ENCODE data around the gene JARID2.
A peak's percentile ranks its signal among the peaks of the same experiment; 100 is the strongest.

JARID2 gene

DNA sequence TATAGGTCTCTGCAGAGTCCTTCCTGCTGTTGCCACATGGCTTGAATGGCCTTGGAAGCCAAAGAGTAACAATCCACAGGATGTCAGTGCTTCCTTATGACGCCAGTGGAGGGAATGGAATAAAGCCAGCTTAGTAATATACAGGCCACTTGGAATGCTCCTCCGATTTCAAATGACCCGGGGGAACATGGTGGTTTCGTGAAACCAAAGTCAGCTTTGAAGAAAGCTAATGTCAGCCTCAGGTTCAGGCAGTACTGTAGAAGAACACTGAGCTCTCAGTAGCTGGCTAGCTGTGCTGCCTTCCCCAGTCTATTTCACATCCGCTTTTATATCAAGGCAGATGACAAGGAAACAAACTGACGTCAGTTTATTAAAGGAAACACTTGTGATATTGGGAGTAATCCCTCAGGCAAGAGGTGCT, 227.9 kb downstream of the JARID2 start:
- H3K27ac ChIP-seq (ENCODE audit: extremely low read depth, low read depth, low read length), result no peak overlapping the region
- ChIA-PET CTCF (interaction anchor here (0.6 to 5.4 kb wide), 4 partner anchors 11 to 120 kb away, joined by 3 to 21 read pairs (median 4); no protein-coding TSS in a partner anchor), POLR2A (no interaction called here)
- no peak overlapping the region for H3K4me3 ChIP-seq (ENCODE audit: low read depth, low read length)
- peaks cover 16% of the 10 kb centered on the region for H3K4me1 ChIP-seq (ENCODE audit: control insufficient read depth, insufficient read depth, low read length)
- H3K36me3 ChIP-seq (ENCODE audit: control insufficient read depth in 2 of 2, insufficient read depth in 1 of 2, low read length in 2 of 2), result peaks cover 5 to 37% of the 10 kb centered on the region in 2 experiments; a peak in 2 of 3 replicates
- TF ChIP-seq ZNF521 (tag by site-specific recombination; IDR thresholded peaks at IDR 0.05) (no peak), ZNF223 (tag by site-specific recombination; IDR thresholded peaks at IDR 0.05) (no peak), MYNN (tag by site-specific recombination; IDR thresholded peaks at IDR 0.05; ENCODE audit: borderline replicate concordance) (no peak), MZF1 (tag by site-specific recombination; IDR thresholded peaks at IDR 0.05; ENCODE audit: borderline replicate concordance) (no peak), ZNF664 (tag by site-specific recombination; IDR thresholded peaks at IDR 0.05) (no peak), BCL11B (tag by site-specific recombination; IDR thresholded peaks at IDR 0.05; ENCODE audit: low read depth) (no peak), ZNF423 (tag by site-specific recombination; IDR thresholded peaks at IDR 0.05) (no peak), ZNF514 (tag by site-specific recombination; IDR thresholded peaks at IDR 0.05) (no peak)
- TF ChIP-seq, protein P1, sequence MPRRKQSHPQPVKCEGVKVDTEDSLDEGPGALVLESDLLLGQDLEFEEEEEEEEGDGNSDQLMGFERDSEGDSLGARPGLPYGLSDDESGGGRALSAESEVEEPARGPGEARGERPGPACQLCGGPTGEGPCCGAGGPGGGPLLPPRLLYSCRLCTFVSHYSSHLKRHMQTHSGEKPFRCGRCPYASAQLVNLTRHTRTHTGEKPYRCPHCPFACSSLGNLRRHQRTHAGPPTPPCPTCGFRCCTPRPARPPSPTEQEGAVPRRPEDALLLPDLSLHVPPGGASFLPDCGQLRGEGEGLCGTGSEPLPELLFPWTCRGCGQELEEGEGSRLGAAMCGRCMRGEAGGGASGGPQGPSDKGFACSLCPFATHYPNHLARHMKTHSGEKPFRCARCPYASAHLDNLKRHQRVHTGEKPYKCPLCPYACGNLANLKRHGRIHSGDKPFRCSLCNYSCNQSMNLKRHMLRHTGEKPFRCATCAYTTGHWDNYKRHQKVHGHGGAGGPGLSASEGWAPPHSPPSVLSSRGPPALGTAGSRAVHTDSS (tag by site-specific recombination; IDR thresholded peaks at IDR 0.05), result no peak
- TF ChIP-seq, protein P2, sequence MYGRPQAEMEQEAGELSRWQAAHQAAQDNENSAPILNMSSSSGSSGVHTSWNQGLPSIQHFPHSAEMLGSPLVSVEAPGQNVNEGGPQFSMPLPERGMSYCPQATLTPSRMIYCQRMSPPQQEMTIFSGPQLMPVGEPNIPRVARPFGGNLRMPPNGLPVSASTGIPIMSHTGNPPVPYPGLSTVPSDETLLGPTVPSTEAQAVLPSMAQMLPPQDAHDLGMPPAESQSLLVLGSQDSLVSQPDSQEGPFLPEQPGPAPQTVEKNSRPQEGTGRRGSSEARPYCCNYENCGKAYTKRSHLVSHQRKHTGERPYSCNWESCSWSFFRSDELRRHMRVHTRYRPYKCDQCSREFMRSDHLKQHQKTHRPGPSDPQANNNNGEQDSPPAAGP (tag by site-specific recombination; IDR thresholded peaks at IDR 0.05), result no peak
- TF ChIP-seq, protein P3, sequence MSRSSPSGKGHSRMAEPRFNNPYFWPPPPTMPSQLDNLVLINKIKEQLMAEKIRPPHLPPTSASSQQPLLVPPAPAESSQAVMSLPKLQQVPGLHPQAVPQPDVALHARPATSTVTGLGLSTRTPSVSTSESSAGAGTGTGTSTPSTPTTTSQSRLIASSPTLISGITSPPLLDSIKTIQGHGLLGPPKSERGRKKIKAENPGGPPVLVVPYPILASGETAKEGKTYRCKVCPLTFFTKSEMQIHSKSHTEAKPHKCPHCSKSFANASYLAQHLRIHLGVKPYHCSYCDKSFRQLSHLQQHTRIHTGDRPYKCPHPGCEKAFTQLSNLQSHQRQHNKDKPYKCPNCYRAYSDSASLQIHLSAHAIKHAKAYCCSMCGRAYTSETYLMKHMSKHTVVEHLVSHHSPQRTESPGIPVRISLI (tag by site-specific recombination; IDR thresholded peaks at IDR 0.05), result no peak
- H3K9me3 ChIP-seq (ENCODE audit: control insufficient read depth, insufficient read depth, low read depth, low read length), result no peaks in the 10 kb centered on the region

DNA sequence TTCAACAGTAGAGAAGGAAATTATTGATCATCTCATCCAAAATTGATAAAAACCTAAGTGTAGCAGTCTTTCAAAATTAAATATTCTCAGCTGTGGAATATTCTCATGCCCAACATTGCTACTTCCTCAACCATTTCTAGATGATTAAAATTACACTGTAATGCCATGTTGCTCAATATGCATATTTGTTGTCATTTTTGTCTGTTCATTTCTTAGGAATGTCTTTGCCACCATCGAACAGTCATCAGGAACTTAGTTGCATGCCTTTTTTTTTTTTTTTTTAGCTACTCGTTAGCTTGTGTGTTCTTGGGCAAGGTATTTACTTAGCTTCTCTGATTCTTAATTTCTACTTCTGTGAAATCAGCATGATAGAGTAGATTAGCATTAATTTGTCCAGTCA, 228.3 kb downstream of the JARID2 start:
- H3K36me3 ChIP-seq (ENCODE audit: control insufficient read depth in 2 of 2, insufficient read depth in 1 of 2, low read length in 2 of 2), result peaks cover 5 to 34% of the 10 kb centered on the region in 2 experiments; a peak in 2 of 3 replicates
- CTCF ChIA-PET, result interaction anchor here (0.6 to 5.4 kb wide), 4 partner anchors 11 to 120 kb away, joined by 3 to 21 read pairs (median 4); no protein-coding TSS in a partner anchor
- H3K4me3 ChIP-seq (ENCODE audit: low read depth, low read length), result no peak overlapping the region
- no peaks in the 10 kb centered on the region for H3K9me3 ChIP-seq (ENCODE audit: control insufficient read depth, insufficient read depth, low read depth, low read length)
- no peak overlapping the region for H3K27ac ChIP-seq (ENCODE audit: extremely low read depth, low read depth, low read length)
- H3K4me1 ChIP-seq (ENCODE audit: control insufficient read depth, insufficient read depth, low read length), result peaks cover 16% of the 10 kb centered on the region
- POLR2A ChIA-PET, result no interaction called here
- no peak for TF ChIP-seq GLIS1 (tag by site-specific recombination; IDR thresholded peaks at IDR 0.05)
- TF ChIP-seq HOXA7 (CRISPR knock-in tag; IDR thresholded peaks at IDR 0.05; ENCODE audit: borderline replicate concordance), result no peak
- no peak for TF ChIP-seq ZNF707 (tag by site-specific recombination; IDR thresholded peaks at IDR 0.05)
- no peak for TF ChIP-seq PRDM1 (tag by site-specific recombination; IDR thresholded peaks at IDR 0.05)

DNA sequence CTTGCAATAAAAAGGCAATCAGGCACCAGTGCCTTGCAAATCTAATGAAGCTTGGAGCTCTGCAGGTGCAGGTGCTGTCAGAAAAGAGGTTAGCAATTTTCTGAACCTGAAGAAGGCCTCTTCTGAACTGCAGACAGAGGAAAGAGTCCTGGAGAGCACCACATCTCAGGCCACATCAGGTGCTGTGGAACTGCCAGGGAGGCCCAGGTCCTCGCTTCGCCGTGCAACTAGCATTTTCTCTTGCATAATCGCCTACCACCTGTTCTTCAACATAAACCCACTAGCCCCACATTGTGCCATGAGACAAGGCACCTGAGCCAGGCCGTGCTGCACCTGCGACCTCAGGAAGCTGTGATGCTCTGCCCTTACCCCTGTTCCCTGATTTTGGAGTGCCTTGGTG, 229.4 kb downstream of the JARID2 start:
- ChIA-PET POLR2A (no interaction called here), CTCF (interaction anchor here (0.6 to 5.4 kb wide), 6 partner anchors 10 to 1440 kb away, joined by 3 to 21 read pairs (median 4); no protein-coding TSS in a partner anchor)
- H3K36me3 ChIP-seq (ENCODE audit: control insufficient read depth in 2 of 2, insufficient read depth in 1 of 2, low read length in 2 of 2), result peaks cover 0 to 25% of the 10 kb centered on the region in 2 experiments; a peak in 1 of 3 replicates
- no peaks in the 10 kb centered on the region for H3K9me3 ChIP-seq (ENCODE audit: control insufficient read depth, insufficient read depth, low read depth, low read length)
- TF ChIP-seq ZNF514 (tag by site-specific recombination; IDR thresholded peaks at IDR 0.05) (no peak), MZF1 (tag by site-specific recombination; IDR thresholded peaks at IDR 0.05; ENCODE audit: borderline replicate concordance) (no peak), ZNF138 (tag by site-specific recombination; IDR thresholded peaks at IDR 0.05; ENCODE audit: borderline replicate concordance) (no peak), ZNF394 (tag by site-specific recombination; IDR thresholded peaks at IDR 0.05; ENCODE audit: borderline replicate concordance) (no peak), ZNF830 (tag by site-specific recombination; IDR thresholded peaks at IDR 0.05; ENCODE audit: low read depth) (no peak), SCRT2 (tag by site-specific recombination; IDR thresholded peaks at IDR 0.05) (0 out of 2 replicates have a peak, but pooled peaks have one; percentile 16)
- TF ChIP-seq, protein P4, sequence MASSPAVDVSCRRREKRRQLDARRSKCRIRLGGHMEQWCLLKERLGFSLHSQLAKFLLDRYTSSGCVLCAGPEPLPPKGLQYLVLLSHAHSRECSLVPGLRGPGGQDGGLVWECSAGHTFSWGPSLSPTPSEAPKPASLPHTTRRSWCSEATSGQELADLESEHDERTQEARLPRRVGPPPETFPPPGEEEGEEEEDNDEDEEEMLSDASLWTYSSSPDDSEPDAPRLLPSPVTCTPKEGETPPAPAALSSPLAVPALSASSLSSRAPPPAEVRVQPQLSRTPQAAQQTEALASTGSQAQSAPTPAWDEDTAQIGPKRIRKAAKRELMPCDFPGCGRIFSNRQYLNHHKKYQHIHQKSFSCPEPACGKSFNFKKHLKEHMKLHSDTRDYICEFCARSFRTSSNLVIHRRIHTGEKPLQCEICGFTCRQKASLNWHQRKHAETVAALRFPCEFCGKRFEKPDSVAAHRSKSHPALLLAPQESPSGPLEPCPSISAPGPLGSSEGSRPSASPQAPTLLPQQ (tag by site-specific recombination; IDR thresholded peaks at IDR 0.05), result no peak
- H3K4me1 ChIP-seq (ENCODE audit: control insufficient read depth, insufficient read depth, low read length), result peaks cover 16% of the 10 kb centered on the region
- no peak overlapping the region for H3K27ac ChIP-seq (ENCODE audit: extremely low read depth, low read depth, low read length)
- no peak overlapping the region for H3K4me3 ChIP-seq (ENCODE audit: low read depth, low read length)
